GM21576 (cell line): ENCODE data around the gene BCKDHB.

Experiments used
- ATAC-seq: cut with Tn5 transposase; IDR thresholded peaks from one replicate; pipeline ENCODE4 v1.9.1; 2021; ENCODE audit warnings: mild to moderate bottlenecking, moderate library complexity; ENCODE audit not compliant: unreplicated experiment

Gene BCKDHB

GRCh38 chr6:80321011-80321410 is 214.5 kb downstream of the BCKDHB start:
- ATAC-seq, result no peak

GRCh38 chr6:80325742-80326141 is 219.3 kb downstream of the BCKDHB start:
- ATAC-seq, result no peak

- ATAC-seq, result no peak
These were observed 222.2 kb downstream of the BCKDHB start for GRCh38 chr6:80328652-80329051.

GRCh38 chr6:80329496-80329895 is 223.0 kb downstream of the BCKDHB start:
- ATAC-seq, result no peak

GRCh38 chr6:80330961-80331360 is 224.5 kb downstream of the BCKDHB start:
- ATAC-seq, result no peak

GRCh38 chr6:80331522-80331921 is 225.1 kb downstream of the BCKDHB start:
- ATAC-seq, result no peak

GRCh38 chr6:80331974-80332373 is 225.5 kb downstream of the BCKDHB start:
- ATAC-seq, result no peak

GRCh38 chr6:80333342-80333741 is 226.9 kb downstream of the BCKDHB start:
- no peak for ATAC-seq

GRCh38 chr6:80335121-80335531 is 228.7 kb downstream of the BCKDHB start:
- no peak for ATAC-seq

- no peak for ATAC-seq
These were observed 230.4 kb downstream of the BCKDHB start for GRCh38 chr6:80336911-80337310.

- ATAC-seq, result peak; percentile 98
These were observed 231.8 kb downstream of the BCKDHB start for GRCh38 chr6:80338201-80338836.

GRCh38 chr6:80339421-80339820 is 232.9 kb downstream of the BCKDHB start:
- ATAC-seq, result no peak

- no peak for ATAC-seq
These were observed 233.8 kb downstream of the BCKDHB start for GRCh38 chr6:80340280-80340679.

GRCh38 chr6:80340686-80341085 is 234.2 kb downstream of the BCKDHB start:
- no peak for ATAC-seq

GRCh38 chr6:80341330-80341729 is 234.9 kb downstream of the BCKDHB start:
- ATAC-seq, result no peak

GRCh38 chr6:80343511-80343910 is 237.0 kb downstream of the BCKDHB start:
- ATAC-seq, result no peak

GRCh38 chr6:80347101-80347500 is 240.6 kb downstream of the BCKDHB start:
- ATAC-seq, result no peak

- ATAC-seq, result no peak
These were observed 241.8 kb downstream of the BCKDHB start for GRCh38 chr6:80348263-80348662.

- no peak for ATAC-seq
These were observed 249.5 kb downstream of the BCKDHB start for GRCh38 chr6:80356000-80356399.

- no peak for ATAC-seq
These were observed 250.1 kb downstream of the BCKDHB start for GRCh38 chr6:80356545-80356944.

- ATAC-seq, result no peak
These were observed 250.6 kb downstream of the BCKDHB start for GRCh38 chr6:80357081-80357480.

- no peak for ATAC-seq
These were observed 251.2 kb downstream of the BCKDHB start for GRCh38 chr6:80357674-80358073.

GRCh38 chr6:80363501-80364122 is 257.1 kb downstream of the BCKDHB start:
- no peak for ATAC-seq
